DMS153 treated with DMSO at 0.1 percent for 48 hours (cell line): ENCODE data around the gene GINS2.

ENCODE experiments used
- DNase-seq: peaks from one replicate; lab custom pipeline; 2025; ENCODE audit not compliant: unreplicated experiment; lab: John Stamatoyannopoulos, UW

Gene GINS2

DNA sequence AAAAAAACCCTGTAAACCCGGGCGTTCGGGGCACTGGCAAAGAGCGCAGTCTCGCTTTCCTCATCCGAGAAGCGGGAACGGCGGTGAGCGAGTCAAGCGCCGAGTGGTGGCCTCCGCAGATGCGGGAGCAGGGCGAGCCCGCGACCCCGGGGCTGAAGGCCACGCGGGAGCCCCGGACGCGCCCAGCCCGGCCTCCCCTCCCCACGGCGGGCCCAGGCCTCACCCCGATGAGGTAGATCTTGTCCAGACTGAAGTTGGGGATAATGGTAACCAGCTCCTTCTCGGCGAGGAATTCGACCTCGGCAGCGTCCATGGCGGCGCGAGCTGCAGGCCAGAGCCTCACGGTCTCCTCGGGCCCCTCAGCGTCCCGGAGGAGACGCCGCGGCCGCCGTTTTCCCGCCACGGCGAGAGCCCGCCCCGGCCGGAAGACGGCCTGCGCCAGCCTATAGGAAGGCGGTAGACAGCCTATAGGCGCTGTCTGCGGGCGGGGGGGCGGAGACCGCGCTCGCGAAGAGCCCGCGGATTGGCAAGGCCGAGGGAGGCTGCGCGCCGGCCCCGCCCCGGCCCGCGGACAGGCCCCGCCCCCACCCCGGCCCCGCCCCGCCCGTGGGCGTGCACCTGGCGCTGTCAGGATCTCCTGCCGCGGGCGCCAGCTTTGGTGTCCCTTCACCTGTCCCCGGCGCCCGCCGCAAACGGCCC, at the start of gene GINS2:
Gene GINS2 (minus strand): TSS at position 369 of the 699 bp plus-strand sequence. CDS start 56 bp downstream, at position 313.
- DNase-seq = peak; percentile 83

DNA sequence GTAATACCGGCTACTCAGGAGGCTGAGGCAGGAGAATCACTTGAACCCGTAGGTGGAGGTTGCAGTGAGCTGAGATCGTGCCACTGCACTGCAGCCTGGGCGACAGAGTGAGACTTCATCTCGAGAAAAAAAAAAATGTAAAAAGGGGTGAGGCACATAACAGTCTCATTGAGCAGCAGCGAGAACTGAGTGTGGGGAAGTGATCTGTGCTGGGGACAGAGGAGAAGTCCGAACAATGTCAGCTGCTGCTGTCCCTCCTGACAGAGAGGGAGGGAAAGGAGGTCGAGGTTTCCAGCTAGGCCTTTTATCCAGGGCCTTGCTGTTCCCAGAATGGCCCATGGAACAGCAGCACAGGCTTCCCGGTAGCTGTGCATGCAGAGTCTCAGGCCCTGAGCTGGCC, 48.2 kb upstream of the GINS2 start:
- no peak for DNase-seq

DNA sequence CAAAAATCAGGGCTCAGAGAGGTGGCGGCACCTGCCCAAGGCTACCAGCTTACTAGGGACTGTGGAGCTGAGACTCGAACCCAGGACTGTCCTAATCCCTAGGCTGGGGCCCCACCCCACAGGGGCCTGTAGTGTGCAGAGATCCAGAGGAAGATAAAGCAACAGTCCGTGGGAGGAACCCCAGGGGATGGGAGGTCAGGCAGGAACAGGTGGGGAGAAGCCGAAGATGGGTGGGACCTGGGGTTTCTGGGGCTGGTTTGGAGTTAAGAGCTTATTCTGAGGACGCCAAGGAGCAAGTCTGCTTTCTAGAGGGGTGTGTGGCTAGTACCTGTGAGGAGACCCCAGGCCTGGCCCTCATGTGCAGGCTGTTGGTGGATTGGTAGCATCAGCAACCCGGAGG, 47.2 kb upstream of the GINS2 start:
- DNase-seq = no peak

DNA sequence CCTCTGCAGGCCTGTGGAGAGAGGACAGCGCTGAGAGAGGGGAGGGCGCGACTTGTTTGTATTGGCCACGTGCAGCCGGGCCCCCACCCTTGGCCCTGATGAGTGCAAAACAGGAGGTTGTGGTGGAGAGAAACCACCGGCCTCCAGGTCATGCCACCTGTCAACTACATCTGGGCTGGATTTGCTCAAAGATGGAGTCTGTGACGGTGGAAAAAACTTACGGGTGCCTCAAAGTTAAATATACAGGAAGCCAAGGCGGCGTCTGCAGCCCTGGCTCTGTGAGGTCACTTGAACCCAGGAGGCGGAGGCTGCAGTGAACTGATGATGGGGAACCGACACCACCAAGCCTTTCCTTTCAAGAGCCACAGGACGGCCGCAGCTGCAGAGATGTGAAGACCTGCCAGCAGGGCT, 46.5 kb upstream of the GINS2 start:
- DNase-seq = no peak

DNA sequence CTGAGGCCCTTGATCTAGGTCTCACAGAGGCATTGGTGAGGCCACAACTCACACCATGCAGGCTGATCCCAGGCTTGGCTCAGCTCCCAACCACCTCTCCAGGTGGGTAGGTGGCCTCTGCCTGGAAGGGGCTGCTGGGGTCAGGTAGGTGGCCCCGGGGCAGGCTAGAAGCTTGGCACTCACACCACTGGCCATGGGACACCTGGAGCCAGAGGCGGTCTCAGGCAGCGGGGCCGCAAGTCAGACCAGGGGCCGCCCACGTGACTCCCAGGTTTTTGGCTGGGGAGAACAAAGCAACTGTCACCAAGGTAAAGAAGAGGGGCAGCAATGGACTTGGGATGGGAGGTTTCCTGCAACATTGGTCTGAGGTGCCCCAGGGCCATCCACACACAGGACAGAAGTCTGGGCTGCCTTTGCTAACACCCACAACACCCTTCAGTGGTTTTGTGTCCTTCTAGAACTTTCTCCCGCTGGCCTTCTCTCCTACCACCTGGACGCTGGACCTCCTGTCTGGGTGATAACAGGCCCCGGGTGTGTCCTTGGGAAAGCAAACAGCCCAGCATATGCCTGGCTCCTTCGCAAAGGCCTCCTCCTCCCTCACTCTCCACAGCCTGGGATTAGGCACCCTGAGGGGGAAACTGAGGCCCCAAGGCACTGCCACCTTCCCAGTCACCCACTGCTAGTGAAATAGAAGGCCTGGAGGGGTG, 45.7 kb upstream of the GINS2 start:
- DNase-seq = no peak

DNA sequence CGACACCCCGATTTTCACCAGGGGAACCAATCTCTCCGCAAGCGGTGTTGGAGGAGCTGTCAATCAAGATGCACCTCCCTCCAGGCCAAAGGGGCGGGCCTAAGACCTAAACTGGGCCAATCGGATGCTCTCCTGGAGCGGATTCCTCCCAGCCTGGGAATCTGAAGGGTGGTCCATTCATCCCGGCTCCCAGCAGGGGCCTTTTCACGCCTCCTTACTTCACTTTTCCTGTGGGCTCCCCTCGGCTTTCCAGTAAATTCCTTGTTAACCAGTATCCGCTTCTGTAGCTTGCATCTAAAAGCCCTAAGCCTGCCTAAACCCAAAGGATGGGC, 45.1 kb upstream of the GINS2 start:
- no peak for DNase-seq

DNA sequence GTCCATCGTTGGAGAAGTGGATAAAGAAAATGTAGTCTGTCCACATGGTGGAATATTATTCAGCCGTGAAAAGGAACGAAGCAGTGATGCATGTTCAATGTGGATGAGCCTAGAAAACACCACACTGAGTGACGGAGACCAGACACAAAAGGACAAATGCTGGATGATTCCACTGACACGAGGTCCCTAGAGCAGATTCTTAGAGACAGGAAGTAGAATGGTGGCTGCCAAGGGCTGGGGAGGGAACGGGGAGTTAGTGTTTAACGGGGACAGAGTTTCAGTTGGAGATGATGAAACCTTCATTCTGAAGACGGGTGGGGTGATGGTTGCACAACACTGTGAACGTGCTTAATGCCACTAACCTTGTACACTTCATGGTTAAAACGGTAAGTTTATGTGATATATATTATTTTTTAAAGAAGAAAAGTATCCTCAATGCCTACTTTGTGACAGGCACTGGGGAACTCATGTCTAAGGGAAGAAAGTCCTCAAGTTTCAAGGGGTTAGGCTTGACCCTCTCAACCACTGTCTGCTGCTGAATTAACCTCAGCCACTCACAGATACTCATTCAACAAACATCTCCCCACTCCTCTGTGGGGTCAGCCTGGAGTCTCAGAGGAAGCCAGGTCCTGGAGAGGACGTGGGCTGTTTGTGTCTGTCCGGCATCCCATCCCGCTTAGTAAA, 44.5 kb upstream of the GINS2 start:
- DNase-seq = no peak

DNA sequence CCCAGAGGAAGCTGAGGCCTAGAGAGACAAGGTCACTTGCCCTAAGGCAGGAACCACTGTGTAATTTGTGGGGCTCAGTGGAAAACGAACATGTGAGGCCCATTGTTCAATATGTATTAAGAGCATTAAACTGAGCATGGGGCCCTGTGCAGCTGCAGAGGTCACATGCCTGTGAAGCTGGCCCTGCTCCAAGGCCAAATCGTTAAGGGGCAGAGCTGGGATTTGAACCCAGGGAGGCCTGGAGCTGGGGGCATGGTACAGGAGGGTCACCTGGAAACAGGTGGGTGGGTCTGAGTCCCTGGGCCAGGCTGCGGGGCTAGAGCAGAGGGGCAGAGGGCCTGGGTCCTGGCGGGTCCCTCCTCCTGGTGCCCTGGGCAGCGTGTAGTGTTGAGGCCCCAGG, 42.4 kb upstream of the GINS2 start:
- no peak for DNase-seq

DNA sequence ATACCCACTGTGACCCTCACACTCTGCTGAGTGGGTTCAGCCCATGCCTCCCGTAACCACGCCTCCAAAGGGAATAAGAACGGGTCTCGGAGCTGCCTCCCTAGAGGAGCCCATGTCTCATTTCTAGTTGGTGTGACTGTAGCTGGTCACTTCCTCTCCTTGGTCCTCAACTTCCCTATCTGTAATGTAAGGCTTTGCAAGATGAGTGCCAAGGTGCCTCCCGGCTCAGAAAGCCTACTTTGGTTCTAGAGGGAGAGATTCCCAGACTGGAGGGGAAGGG, 41.4 kb upstream of the GINS2 start:
- no peak for DNase-seq

DNA sequence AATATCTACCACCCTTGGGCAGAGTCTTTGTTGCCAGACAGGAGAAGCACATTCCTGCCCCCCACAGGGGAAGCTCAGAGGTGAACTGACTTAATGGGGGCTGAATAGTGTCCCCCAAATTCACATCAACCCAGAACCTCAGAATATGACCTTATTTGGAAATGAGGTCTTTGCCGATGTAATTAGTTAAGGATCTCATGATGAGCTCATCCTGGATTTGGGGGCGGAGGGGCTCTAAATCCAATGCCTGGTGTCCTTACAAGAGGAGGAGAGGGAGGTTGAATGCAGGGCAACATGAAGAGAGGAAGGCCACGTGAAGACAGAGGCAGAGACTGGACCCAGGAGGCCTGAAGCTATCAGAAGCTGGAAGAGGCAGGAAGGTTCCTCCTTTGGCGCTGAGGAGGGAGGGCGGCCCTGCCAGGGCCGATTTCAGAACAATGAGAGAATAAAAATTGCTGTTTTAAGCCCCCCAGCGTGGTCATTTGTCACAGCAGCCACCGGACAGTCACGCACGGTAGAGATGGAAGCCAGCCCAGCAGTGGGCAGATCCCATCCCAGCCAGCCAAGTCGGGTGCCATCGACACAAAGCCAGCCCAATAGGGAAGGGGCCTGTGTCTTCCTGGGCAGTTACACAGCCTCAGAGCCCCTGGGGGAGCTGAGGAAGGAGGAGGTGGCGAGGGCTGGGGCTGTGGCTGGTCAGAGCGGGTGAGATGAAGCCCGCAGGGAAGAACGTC, 40.9 kb upstream of the GINS2 start:
- DNase-seq = no peak

DNA sequence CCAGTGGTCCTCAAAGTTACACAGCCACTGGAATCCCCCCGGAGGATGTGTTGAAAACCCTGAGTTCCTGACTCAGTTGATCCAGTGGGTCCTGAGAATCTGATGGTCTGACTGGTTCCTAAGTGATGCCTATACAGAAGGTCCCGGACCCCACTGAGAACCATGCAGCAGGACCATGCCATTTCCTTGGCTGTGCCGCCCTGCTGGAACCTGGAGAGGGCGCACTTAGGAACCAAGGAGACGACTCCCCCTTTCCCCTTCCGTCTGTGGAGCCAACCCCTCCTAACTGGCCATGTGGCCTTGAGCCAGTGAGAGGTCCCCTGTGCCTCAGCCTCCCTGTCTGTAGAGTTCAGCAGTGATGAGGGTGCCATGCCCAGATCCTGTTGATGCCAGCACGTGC, 40.1 kb upstream of the GINS2 start:
- no peak for DNase-seq

DNA sequence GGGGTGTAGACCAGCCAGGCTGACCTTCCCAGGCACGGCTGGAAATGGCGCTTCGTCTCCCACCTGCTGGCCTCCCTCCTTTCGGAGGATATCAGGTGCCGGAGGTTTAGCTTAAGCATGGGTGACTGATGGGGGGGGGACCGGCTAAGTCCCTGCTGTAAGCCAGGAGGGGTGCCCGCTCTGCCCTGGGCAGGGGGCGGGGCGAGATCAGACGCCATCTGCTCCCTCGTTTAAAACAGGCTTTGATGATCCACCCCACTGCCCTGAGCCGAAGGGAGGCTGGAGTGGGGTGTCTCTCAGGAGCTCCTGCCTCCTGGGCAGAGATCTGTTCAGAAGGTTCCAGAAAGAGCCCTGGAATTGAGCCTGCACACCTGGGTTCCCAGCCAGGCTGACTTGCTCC, 36.2 kb upstream of the GINS2 start:
- DNase-seq = no peak

DNA sequence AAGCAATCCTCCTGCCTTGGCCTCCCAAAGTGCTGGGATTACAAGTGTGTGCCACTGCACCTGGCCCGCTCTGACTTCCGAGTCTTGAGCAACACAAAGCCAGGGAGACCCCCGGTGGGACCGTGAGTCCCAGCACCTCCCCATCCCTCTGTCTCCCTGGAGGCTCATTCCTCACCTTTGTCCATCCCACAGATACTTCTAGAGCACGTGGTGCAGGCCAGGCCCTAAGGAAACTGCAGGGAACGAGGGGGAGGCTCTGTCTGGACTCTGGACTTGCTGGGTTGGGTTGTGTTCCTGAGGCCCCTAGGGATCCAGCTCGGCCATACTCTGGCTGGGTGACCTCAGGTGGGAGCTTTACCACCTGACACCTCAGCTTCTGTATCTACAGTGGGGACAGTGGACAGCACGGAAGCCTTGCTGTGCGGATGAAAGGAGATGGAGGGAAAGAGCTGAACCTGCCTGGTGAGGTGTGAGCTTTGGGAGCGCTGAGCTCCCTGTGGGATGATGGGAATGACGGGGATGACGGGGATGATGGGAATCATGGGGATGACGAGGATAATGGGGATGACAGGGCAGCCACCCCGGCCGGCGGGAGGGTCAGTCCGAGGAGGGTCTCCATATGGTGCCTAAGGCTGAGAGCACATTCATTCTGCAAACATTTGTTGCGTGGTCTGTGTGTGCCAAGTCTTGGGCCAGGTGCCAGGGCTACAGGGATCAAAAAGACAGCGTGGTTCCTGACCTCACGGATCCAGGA, 35.5 kb upstream of the GINS2 start:
- no peak for DNase-seq

DNA sequence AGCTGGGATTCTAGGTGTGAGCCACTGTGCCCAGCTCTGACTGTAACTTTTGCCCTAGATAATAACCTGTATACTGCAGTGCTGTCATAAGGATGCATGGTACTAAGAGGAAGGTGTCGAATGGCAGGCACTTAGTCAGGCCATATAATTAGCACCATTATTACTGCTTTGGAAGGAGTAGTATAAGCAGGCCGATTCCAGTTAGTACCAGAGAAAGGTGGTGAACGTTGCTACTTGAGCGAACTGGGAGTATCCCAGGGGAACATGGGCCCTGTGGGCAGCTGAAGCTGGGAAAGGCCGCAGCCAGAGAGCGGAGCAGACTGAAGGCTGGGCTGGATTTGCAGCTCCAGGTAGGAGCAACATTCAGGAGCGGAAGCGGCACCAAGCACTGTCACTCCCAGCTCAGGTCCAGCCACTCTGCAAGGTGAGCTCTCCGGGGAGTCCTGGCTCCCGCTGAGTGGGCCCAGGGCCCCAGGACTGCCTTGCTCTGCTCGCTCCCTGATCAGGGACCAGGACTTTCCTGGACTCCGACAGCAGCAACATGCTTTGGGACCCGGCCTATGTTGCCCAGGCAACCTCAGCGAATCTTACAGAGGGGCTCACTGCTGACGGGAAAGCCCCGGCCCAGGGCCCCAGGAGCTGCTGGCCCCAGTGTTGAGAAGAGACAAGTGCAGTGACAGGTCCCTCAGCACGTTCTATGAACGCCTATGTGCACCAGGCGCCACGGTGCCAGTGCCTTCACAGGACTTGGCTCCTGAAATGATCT, 33.6 kb upstream of the GINS2 start:
- peak; percentile 27 for DNase-seq

DNA sequence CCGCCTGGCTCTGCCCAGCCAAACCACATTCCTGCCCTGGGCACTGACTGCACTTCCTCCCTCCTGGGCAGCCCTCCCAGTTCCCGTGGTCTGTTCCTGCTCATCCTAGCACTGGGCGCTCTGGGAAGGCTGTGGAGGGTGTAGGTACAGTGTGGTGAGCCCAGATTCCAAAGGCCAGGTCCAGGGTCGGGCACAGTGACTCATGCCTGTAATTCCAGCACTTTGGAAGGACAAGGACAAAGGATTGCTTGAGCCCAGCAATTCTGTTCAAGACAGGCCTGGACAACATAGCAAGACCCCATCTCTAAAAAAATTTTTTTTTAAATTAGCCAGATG, 31.5 kb upstream of the GINS2 start:
- DNase-seq = no peak

DNA sequence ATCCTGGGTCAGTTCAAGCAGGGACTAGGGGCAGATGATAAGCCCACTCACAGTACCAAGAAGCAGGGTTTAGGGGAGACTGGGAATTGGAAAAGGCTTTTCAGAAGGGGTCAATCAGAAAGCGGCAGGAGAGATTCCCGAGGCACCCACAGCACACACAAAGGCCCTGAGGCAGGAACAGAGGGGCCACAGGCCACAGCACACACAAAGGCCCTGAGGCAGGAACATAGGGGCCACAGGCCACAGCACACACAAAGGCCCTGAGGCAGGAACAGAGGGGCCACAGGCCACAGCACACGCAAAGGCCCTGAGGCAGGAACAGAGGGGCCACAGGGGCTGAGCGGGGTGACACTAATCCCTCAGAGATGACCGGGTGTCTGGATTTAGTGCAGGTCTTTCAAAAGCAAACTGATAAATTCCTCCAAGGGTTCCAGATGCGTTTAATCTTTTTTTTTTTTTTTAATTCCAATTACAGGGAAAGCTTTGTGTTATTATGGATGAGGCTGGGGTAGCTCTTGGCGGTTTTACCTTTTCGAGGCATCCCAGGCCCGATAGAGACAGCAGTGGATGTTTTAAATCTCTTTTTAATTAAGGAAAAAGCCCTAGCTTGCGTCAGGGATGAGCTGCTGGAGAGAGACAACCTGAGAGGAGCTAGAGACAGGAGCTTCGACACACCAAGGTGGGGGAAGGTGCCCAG, 31.0 kb upstream of the GINS2 start:
- no peak for DNase-seq

DNA sequence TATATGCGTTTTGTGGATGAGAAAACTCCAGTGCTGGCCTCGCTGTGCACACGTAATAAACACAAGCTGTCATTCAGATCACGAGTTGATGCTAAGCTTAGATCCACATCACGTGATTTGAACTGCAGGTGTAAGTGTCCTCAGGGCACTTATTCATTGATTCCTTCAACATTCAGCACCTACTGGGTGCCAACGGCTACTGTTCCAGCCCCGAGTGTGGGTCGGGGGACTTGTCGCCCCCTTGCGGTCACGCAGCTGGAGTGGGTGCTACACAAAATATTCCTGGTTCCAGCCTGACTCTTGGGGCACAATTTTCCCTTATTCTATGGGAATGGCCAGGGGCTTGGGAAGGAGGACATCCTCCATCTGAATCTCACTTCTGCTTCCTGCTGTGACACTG, 29.9 kb upstream of the GINS2 start:
- peak; percentile 47 for DNase-seq

DNA sequence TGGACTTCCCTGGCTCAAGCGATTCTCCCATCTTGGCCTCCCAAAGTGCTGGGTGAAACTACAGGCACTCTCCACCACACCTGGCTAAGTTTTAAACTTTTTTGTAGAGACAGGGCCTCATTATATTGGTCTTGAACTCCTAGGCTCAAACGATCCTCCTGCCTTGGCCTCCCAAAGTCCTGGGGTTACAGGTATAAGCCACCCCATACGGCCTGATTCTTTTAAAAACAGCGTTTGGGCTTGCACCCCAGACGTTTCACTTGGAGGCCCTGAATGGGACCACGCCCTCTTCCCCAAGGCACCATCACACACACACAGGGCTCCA, 29.4 kb upstream of the GINS2 start:
- DNase-seq = no peak

DNA sequence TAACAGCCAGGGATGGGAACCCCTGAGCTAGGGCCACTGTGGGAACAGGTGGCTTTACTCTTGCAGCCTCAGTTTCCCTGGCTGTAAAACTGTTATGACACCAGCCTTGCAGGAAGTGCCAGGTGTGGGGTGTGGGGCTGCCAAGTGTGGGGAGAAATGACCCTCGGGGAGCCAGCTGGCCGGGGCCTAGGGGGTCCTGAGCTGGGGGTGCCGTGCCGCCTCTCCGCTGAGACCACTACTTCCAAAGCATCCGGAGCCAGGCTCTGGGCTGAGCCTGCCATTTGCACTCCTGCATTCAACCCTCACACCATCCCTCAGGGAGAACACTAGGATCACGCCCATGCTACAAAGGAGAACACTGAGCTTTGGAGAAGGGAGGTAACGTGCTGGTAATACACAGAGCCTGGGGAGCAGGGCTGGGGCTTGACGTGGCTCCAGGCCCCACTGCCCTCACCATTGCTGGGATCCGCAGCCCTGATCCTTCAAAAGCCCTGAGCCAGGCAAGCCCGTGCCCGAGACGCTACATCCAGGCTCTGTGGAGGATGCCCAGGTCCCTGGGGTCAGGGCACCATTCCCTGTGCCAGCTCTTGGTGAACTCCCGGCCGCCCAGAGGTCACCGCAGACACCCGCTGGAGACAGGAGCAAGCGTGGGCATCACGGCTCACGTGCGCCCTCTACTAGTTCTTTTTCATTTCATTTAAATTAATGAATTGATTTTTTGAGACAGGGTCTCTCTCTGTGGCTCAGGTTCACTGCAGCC, 28.8 kb upstream of the GINS2 start:
- DNase-seq = peak; percentile 79

DNA sequence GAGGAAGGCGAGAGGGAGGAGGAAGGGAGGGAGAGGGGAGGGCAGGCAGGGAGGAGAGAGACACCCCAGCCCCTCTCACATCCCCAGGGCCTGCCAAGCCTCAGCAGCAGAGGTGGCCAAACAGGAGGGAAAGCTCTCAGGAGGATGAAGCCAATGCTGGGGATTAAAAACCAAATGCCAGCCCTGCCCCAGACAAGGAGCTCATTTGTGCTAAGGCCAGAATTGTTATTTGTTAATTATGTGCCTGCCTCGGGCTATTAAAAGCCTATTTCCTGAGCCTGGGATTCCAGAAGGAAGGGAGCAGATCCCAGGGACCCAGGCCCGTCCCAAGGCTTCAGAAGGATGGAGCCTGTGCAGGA, 27.9 kb upstream of the GINS2 start:
- peak; percentile 26 for DNase-seq
